CD4-positive, alpha-beta T cell (primary cell): ENCODE results near the gene C19orf25. TPM values are rescaled to one million over a fixed set of nuclear protein-coding genes. Genes with fewer than 3 reads are reported as not detected.

Source experiments
- ATAC-seq: fragments of 200-7000 bp; cut with Tn5 transposase; one replicate; pipeline ENCODE4 v1.10.0; 2022; ENCODE audit warnings: mild to moderate bottlenecking; ENCODE audit not compliant: poor library complexity
- CTCF ChIA-PET: fragments of 350-600 bp; sonication (Branson Sonifier 250); formaldehyde crosslinking; loops from one replicate; lab custom pipeline; 2021; ENCODE audit warnings: antibody characterized with exemption, inconsistent platforms; lab: Charles Lee
- POLR2A ChIA-PET: fragments of 350-600 bp; sonication (Branson Sonifier 250); formaldehyde crosslinking; loops from one replicate; lab custom pipeline; 2021; ENCODE audit warnings: antibody characterized with exemption, inconsistent platforms; lab: Charles Lee
- DNase-seq, 14 experiments: peaks; one replicate each; pipeline ENCODE4 v3.0.0-alpha.2; 2013 to 2020; ENCODE audit warnings: mixed read lengths in 2 of 14
- H3K27ac ChIP-seq, 2 donors: one replicate each; pipeline versions ENCODE4 v1.5.1 to v1.7.0; 2013; ENCODE audit warnings: low read length in 2 of 2, low read depth in 1 of 2, mild to moderate bottlenecking in 1 of 2
- H3K27me3 ChIP-seq, 2 experiments: 1 replicate in 1 of 2; 2 replicates in 1 of 2; pipeline versions ENCODE4 v1.6.1 to v1.7.0; 2013; ENCODE audit warnings: low read length in 2 of 2, control low read depth in 1 of 2, mild to moderate bottlenecking in 1 of 2, moderate library complexity in 1 of 2; ENCODE audit not compliant: insufficient read depth in 2 of 2, control insufficient read depth in 1 of 2
- H3K36me3 ChIP-seq: one replicate; pipeline ENCODE4 v1.6.1; 2013; ENCODE audit warnings: low read length, control low read depth; ENCODE audit not compliant: insufficient read depth
- H3K4me1 ChIP-seq: one replicate; pipeline ENCODE4 v1.6.1; 2013; ENCODE audit warnings: low read length, control low read depth; ENCODE audit not compliant: insufficient read depth
- H3K4me3 ChIP-seq: one replicate; pipeline ENCODE4 v1.5.1; 2013; ENCODE audit warnings: mild to moderate bottlenecking, low read length, moderate library complexity
- H3K9me3 ChIP-seq, 2 experiments: 1 replicate in 1 of 2; 2 replicates in 1 of 2; pipeline versions ENCODE4 v1.6.1 to v1.7.0; 2013; ENCODE audit warnings: low read length in 2 of 2, mild to moderate bottlenecking in 2 of 2, control low read depth in 1 of 2, moderate library complexity in 1 of 2; ENCODE audit not compliant: control insufficient read depth in 1 of 2, insufficient read depth in 1 of 2
- H3K27ac Mint-ChIP-seq: one replicate; pipeline ENCODE4 v1.8.0; 2020; ENCODE audit warnings: mixed read lengths
- H3K27me3 Mint-ChIP-seq: one replicate; pipeline ENCODE4 v1.8.0; 2021; ENCODE audit warnings: mixed read lengths
- H3K36me3 Mint-ChIP-seq: one replicate; pipeline ENCODE4 v1.8.0; 2021; ENCODE audit warnings: low read depth, mixed read lengths
- H3K4me1 Mint-ChIP-seq: one replicate; pipeline ENCODE4 v1.8.0; 2021; ENCODE audit warnings: low read depth, mixed read lengths
- H3K4me3 Mint-ChIP-seq: one replicate; pipeline ENCODE4 v1.8.0; 2020; ENCODE audit warnings: mild to moderate bottlenecking, mixed read lengths
- H3K9me3 Mint-ChIP-seq: one replicate; pipeline ENCODE4 v1.8.0; 2020; ENCODE audit warnings: mixed read lengths
- CTCF ChIP-seq: fragments of 200-600 bp; IDR thresholded peaks from one replicate; pipeline ENCODE4 v1.8.0; 2022; ENCODE audit warnings: antibody characterized with exemption, mild to moderate bottlenecking
- intact Hi-C, 2 experiments: fragments of 100-400 bp; cut with DNase I in 1 of 2; cut with micrococcal nuclease in 1 of 2; formaldehyde crosslinking; loops; one replicate each; pipeline versions ENCODE4 v1.15.1 to v1.9.0; 2023 to 2025; cut with DNase I, micrococcal nuclease
- total RNA-seq, 174 experiments: library from RNA in 2 of 174; stranded (reverse) in 2 of 174; gene quantifications; one replicate each; pipeline ENCODE4 v1.2.3 and lab custom pipeline; 2021 to 2026

Gene C19orf25
- total RNA-seq, 2 experiments from 2014 or later = 14.9 to 15.8 TPM

GRCh38 chr19:1511318-1512317 is 32.6 kb upstream of the C19orf25 start:
- Histone ChIP-seq H3K9me3 (peaks cover 0 to 34% of the 10 kb centered on the region in 2 experiments), H3K4me3 (peak overlapping the region; percentile 51), H3K27ac (no peak overlapping the region), H3K36me3 (no peaks in the 10 kb centered on the region), H3K4me1 (peaks cover 43% of the 10 kb centered on the region), H3K27me3 (no peaks in the 10 kb centered on the region)
- Mint-ChIP-seq H3K27me3 (peaks cover 20% of the 10 kb centered on the region), H3K4me1 (peaks cover 20% of the 10 kb centered on the region), H3K27ac (no peak overlapping the region), H3K36me3 (no peaks in the 10 kb centered on the region), H3K9me3 (no peaks in the 10 kb centered on the region), H3K4me3 (peak overlapping the region; percentile 73)
- DNase-seq (peak in 1 of 14 experiments; percentile 21), ATAC-seq (no peak)
- intact Hi-C loops = loop anchor here (2.0 to 5.0 kb wide), 3 partner anchors 34 to 74 kb away; partner anchors contain the start of genes RPS15 (in 2 of the 2) and C19orf25 (in 1 of the 2)
- CTCF ChIA-PET = interaction anchor here (0.6 kb wide), 1 partner anchor 7 kb away, joined by 4 read pairs; no protein-coding TSS in a partner anchor
- TF ChIP-seq CTCF = no peak
- POLR2A ChIA-PET = interaction anchor here (0.9 kb wide), 1 partner anchor 9 kb away, joined by 3 read pairs; no protein-coding TSS in a partner anchor

GRCh38 chr19:1510807-1511206 is 31.8 kb upstream of the C19orf25 start:
- H3K4me1 Mint-ChIP-seq = peaks cover 20% of the 10 kb centered on the region
- Histone ChIP-seq H3K36me3 (no peaks in the 10 kb centered on the region), H3K4me3 (no peak overlapping the region), H3K4me1 (peaks cover 43% of the 10 kb centered on the region), H3K9me3 (peaks cover 0 to 28% of the 10 kb centered on the region in 2 experiments), H3K27ac (no peak overlapping the region), H3K27me3 (no peaks in the 10 kb centered on the region)
- ChIA-PET POLR2A (no interaction called here), CTCF (no interaction called here)
- no peaks in the 10 kb centered on the region for H3K9me3 Mint-ChIP-seq
- peaks cover 20% of the 10 kb centered on the region for H3K27me3 Mint-ChIP-seq
- peak overlapping the region; percentile 58 for H3K4me3 Mint-ChIP-seq
- DNase-seq = no peak
- no peak for TF ChIP-seq CTCF
- no peaks in the 10 kb centered on the region for H3K36me3 Mint-ChIP-seq
- H3K27ac Mint-ChIP-seq = no peak overlapping the region
- no peak for ATAC-seq
- intact Hi-C loops = loop anchor here (5.0 kb wide), 2 partner anchors 34 to 74 kb away; partner anchors contain the start of genes C19orf25 (in 1 of the 2) and RPS15 (in 1 of the 2)

- H3K27me3 ChIP-seq = no peaks in the 10 kb centered on the region
- DNase-seq = no peak
- no peak overlapping the region for H3K27ac ChIP-seq
- H3K4me1 ChIP-seq = peaks cover 43% of the 10 kb centered on the region
- Mint-ChIP-seq H3K4me3 (no peak overlapping the region), H3K27me3 (peaks cover 23% of the 10 kb centered on the region), H3K9me3 (no peaks in the 10 kb centered on the region), H3K27ac (no peak overlapping the region), H3K4me1 (peaks cover 24% of the 10 kb centered on the region), H3K36me3 (no peaks in the 10 kb centered on the region)
- ChIA-PET CTCF (no interaction called here), POLR2A (no interaction called here)
- ATAC-seq = no peak
- H3K4me3 ChIP-seq = no peak overlapping the region
- H3K36me3 ChIP-seq = no peaks in the 10 kb centered on the region
- intact Hi-C loops = loop anchor here (5.0 kb wide), 2 partner anchors 33 to 73 kb away; partner anchors contain the start of genes C19orf25 (in 1 of the 2) and RPS15 (in 1 of the 2)
- no peak for TF ChIP-seq CTCF
- peaks cover 0 to 28% of the 10 kb centered on the region in 2 experiments for H3K9me3 ChIP-seq
Measured at GRCh38 chr19:1510442-1510806, 31.4 kb upstream of the C19orf25 start.
